ENCODE data around the gene SPAG16.

- TF ChIP-seq CTCF (conservative IDR thresholded peaks at IDR 0.05 in 1 of 2, IDR thresholded peaks at IDR 0.05 in 1 of 2; ENCODE audit: low read depth in 1 of 2, low read length in 2 of 2) (no peak), EZH2 (IDR thresholded peaks at IDR 0.05; ENCODE audit: low read length, missing control alignments) (no peak)
These were observed 630.2 kb downstream of the SPAG16 start for GRCh38 chr2:213914510-213914909.

Measured in fibroblast of lung (primary cell).